Ovary (tissue), 3 donors: ENCODE results near the gene NELL1.

Source experiments
- CTCF ChIP-seq, 3 donors: fragments of 450-650 bp in 2 of 3; fragments of 200-600 bp in 1 of 3; IDR thresholded peaks; one replicate each; pipeline versions ENCODE4 v1.5.1 to v1.8.0; 2016 to 2022; ENCODE audit warnings: antibody characterized with exemption in 3 of 3, mild to moderate bottlenecking in 1 of 3
- EP300 ChIP-seq: sonication (generic); formaldehyde crosslinking; IDR thresholded peaks from one replicate; pipeline ENCODE4 v1.6.1; 2017; ENCODE audit warnings: antibody characterized with exemption
- POLR2A ChIP-seq: fragments of 450-650 bp; IDR thresholded peaks from one replicate; pipeline ENCODE4 v1.6.1; 2017; ENCODE audit warnings: antibody characterized with exemption, mild to moderate bottlenecking, moderate library complexity
- donor health status: DM: no; HTN: no; CAD: no.

- no peak for TF ChIP-seq CTCF (IDR thresholded peaks at IDR 0.05)
- TF ChIP-seq EP300, result no peak
- TF ChIP-seq POLR2A, result no peak
These were observed 435.3 kb downstream of the NELL1 start for GRCh38 chr11:21104641-21105040.
